Measurements from ENCODE around the gene CFDP1.
A peak's percentile ranks its signal among the peaks of the same experiment; 100 is the strongest.

GRCh38 chr16:75304521-75305363 lies 128.6 kb downstream of the CFDP1 start:
- TF ChIP-seq CTCF (CRISPR knock-in tag; IDR thresholded peaks at IDR 0.05), result 0 out of 2 replicates have a peak, but pooled peaks have one; percentile 6
- no peak for TF ChIP-seq ZFP37 (CRISPR knock-in tag; IDR thresholded peaks at IDR 0.05; ENCODE audit: borderline replicate concordance)
- no peak for TF ChIP-seq FOXM1 (CRISPR knock-in tag; IDR thresholded peaks at IDR 0.05)
- no peak for TF ChIP-seq MAFK (conservative IDR thresholded peaks at IDR 0.05 in 1 of 2, IDR thresholded peaks at IDR 0.05 in 1 of 2; ENCODE audit: low read length in 2 of 2)

Measured in HepG2 (cell line).